ENCODE results near the gene THY1. TPM values are rescaled to one million over a fixed set of nuclear protein-coding genes. Genes with fewer than 3 reads are reported as not detected.

THY1 gene
- total RNA-seq, 2 experiments from 2014 or later: not detected

- intact Hi-C loops (cut with DNase I, micrococcal nuclease): no loop called here
- TF ChIP-seq CTCF (IDR thresholded peaks at IDR 0.05): no peak
- H3K27ac ChIP-seq (ENCODE audit: low read depth in 1 of 2, low read length in 2 of 2): no peak overlapping the region
- H3K9me3 ChIP-seq (ENCODE audit: control insufficient read depth in 1 of 2, insufficient read depth in 1 of 2, low read length in 2 of 2): peaks cover 0 to 4% of the 10 kb centered on the region in 2 experiments
- POLR2A ChIA-PET: no interaction called here
- H3K27me3 ChIP-seq (ENCODE audit: control insufficient read depth in 1 of 2, insufficient read depth in 2 of 2, low read length in 2 of 2): peaks cover 32 to 45% of the 10 kb centered on the region in 2 experiments
- DNase-seq: no peak
- H3K4me3 ChIP-seq (ENCODE audit: low read length): no peak overlapping the region
- Mint-ChIP-seq H3K4me1 (ENCODE audit: low read depth) (peaks cover 14% of the 10 kb centered on the region), H3K9me3 (no peaks in the 10 kb centered on the region), H3K27ac (no peak overlapping the region), H3K27me3 (peaks cover 63% of the 10 kb centered on the region), H3K4me3 (no peak overlapping the region), H3K36me3 (ENCODE audit: low read depth) (no peaks in the 10 kb centered on the region)
- ATAC-seq (ENCODE audit: poor library complexity): no peak
- no peaks in the 10 kb centered on the region for H3K36me3 ChIP-seq (ENCODE audit: insufficient read depth, low read length)
- peaks cover 19% of the 10 kb centered on the region for H3K4me1 ChIP-seq (ENCODE audit: insufficient read depth, low read length)
- CTCF ChIA-PET: no interaction called here
These were observed 3.0 kb downstream of the THY1 start for GRCh38 chr11:119419834-119420492.

GRCh38 chr11:119419246-119419645, 3.7 kb downstream of the THY1 start:
- Mint-ChIP-seq H3K4me3 (no peak overlapping the region), H3K27me3 (peaks cover 56% of the 10 kb centered on the region), H3K27ac (no peak overlapping the region), H3K9me3 (no peaks in the 10 kb centered on the region), H3K4me1 (ENCODE audit: low read depth) (peaks cover 14% of the 10 kb centered on the region), H3K36me3 (ENCODE audit: low read depth) (no peaks in the 10 kb centered on the region)
- ChIA-PET POLR2A (no interaction called here), CTCF (no interaction called here)
- DNase-seq (no peak), ATAC-seq (ENCODE audit: poor library complexity) (no peak)
- Histone ChIP-seq H3K4me3 (ENCODE audit: low read length) (no peak overlapping the region), H3K27me3 (ENCODE audit: control insufficient read depth in 1 of 2, insufficient read depth in 2 of 2, low read length in 2 of 2) (peaks cover 28 to 41% of the 10 kb centered on the region in 2 experiments), H3K9me3 (ENCODE audit: control insufficient read depth in 1 of 2, insufficient read depth in 1 of 2, low read length in 2 of 2) (peaks cover 0 to 4% of the 10 kb centered on the region in 2 experiments), H3K36me3 (ENCODE audit: insufficient read depth, low read length) (no peaks in the 10 kb centered on the region), H3K27ac (ENCODE audit: low read depth in 1 of 2, low read length in 2 of 2) (no peak overlapping the region), H3K4me1 (ENCODE audit: insufficient read depth, low read length) (peaks cover 19% of the 10 kb centered on the region)
- no peak for TF ChIP-seq CTCF (IDR thresholded peaks at IDR 0.05)
- intact Hi-C loops (cut with DNase I, micrococcal nuclease): no loop called here

- peaks cover 27 to 37% of the 10 kb centered on the region in 2 experiments for H3K27me3 ChIP-seq (ENCODE audit: control insufficient read depth in 1 of 2, insufficient read depth in 2 of 2, low read length in 2 of 2)
- no peak for TF ChIP-seq CTCF (IDR thresholded peaks at IDR 0.05)
- DNase-seq (no peak), ATAC-seq (ENCODE audit: poor library complexity) (no peak)
- peaks cover 14% of the 10 kb centered on the region for H3K4me1 Mint-ChIP-seq (ENCODE audit: low read depth)
- peaks cover 51% of the 10 kb centered on the region for H3K27me3 Mint-ChIP-seq
- no peaks in the 10 kb centered on the region for H3K9me3 Mint-ChIP-seq
- no peaks in the 10 kb centered on the region for H3K36me3 Mint-ChIP-seq (ENCODE audit: low read depth)
- no peak overlapping the region for H3K4me3 Mint-ChIP-seq
- H3K27ac Mint-ChIP-seq: no peak overlapping the region
- peaks cover 0 to 4% of the 10 kb centered on the region in 2 experiments for H3K9me3 ChIP-seq (ENCODE audit: control insufficient read depth in 1 of 2, insufficient read depth in 1 of 2, low read length in 2 of 2)
- intact Hi-C loops (cut with DNase I, micrococcal nuclease): no loop called here
- POLR2A ChIA-PET: no interaction called here
- CTCF ChIA-PET: no interaction called here
- no peak overlapping the region for H3K4me3 ChIP-seq (ENCODE audit: low read length)
- peaks cover 19% of the 10 kb centered on the region for H3K4me1 ChIP-seq (ENCODE audit: insufficient read depth, low read length)
- no peak overlapping the region for H3K27ac ChIP-seq (ENCODE audit: low read depth in 1 of 2, low read length in 2 of 2)
- H3K36me3 ChIP-seq (ENCODE audit: insufficient read depth, low read length): no peaks in the 10 kb centered on the region
These were observed 4.2 kb downstream of the THY1 start for GRCh38 chr11:119418759-119419158.

Data from CD4-positive, alpha-beta T cell (primary cell).